Left renal cortex interstitium (tissue), 4 donors: ENCODE results near the gene CIITA. TPM values are rescaled to one million over a fixed set of nuclear protein-coding genes. Genes with fewer than 3 reads are reported as not detected.
"Not testable (repeated sequence)": the region's sequence is repeated elsewhere in the genome, so short reads cannot be mapped to it uniquely, and the experiment has no call there.

Experiments
- DNase-seq, 4 donors: peaks; one replicate each; pipeline ENCODE4 v3.0.0-alpha.2; 2013; ENCODE audit warnings: low read depth in 4 of 4, low spot score in 2 of 4, missing footprints in 1 of 4
- polyA plus RNA-seq, 4 donors: library from polyadenylated mRNA; unstranded; fragments of 120-200 nt; gene quantifications; one replicate each; pipeline ENCODE4 v1.2.1, GENCODE V29; 2013; ENCODE audit not compliant: insufficient read length in 4 of 4

CIITA gene, protein sequence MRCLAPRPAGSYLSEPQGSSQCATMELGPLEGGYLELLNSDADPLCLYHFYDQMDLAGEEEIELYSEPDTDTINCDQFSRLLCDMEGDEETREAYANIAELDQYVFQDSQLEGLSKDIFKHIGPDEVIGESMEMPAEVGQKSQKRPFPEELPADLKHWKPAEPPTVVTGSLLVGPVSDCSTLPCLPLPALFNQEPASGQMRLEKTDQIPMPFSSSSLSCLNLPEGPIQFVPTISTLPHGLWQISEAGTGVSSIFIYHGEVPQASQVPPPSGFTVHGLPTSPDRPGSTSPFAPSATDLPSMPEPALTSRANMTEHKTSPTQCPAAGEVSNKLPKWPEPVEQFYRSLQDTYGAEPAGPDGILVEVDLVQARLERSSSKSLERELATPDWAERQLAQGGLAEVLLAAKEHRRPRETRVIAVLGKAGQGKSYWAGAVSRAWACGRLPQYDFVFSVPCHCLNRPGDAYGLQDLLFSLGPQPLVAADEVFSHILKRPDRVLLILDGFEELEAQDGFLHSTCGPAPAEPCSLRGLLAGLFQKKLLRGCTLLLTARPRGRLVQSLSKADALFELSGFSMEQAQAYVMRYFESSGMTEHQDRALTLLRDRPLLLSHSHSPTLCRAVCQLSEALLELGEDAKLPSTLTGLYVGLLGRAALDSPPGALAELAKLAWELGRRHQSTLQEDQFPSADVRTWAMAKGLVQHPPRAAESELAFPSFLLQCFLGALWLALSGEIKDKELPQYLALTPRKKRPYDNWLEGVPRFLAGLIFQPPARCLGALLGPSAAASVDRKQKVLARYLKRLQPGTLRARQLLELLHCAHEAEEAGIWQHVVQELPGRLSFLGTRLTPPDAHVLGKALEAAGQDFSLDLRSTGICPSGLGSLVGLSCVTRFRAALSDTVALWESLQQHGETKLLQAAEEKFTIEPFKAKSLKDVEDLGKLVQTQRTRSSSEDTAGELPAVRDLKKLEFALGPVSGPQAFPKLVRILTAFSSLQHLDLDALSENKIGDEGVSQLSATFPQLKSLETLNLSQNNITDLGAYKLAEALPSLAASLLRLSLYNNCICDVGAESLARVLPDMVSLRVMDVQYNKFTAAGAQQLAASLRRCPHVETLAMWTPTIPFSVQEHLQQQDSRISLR
- polyA plus RNA-seq: 1 to 10 TPM; 4.9 to 8.0 (median 6.4) TPM

DNA sequence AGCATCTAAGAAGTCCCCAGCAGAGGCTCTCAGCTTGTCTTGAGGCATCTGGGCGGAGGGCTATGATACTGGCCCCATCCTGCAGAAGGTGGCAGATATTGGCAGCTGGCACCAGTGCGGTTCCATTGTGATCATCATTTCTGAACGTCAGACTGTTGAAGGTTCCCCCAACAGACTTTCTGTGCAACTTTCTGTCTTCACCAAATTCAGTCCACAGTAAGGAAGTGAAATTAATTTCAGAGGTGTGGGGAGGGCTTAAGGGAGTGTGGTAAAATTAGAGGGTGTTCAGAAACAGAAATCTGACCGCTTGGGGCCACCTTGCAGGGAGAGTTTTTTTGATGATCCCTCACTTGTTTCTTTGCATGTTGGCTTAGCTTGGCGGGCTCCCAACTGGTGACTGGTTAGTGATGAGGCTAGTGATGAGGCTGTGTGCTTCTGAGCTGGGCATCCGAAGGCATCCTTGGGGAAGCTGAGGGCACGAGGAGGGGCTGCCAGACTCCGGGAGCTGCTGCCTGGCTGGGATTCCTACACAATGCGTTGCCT lies at the start of gene CIITA:
CIITA (plus strand) TSS at position 404 of the 543 bp plus-strand sequence; CDS start at position 533, 129 bp downstream.
- no peak for DNase-seq

DNA sequence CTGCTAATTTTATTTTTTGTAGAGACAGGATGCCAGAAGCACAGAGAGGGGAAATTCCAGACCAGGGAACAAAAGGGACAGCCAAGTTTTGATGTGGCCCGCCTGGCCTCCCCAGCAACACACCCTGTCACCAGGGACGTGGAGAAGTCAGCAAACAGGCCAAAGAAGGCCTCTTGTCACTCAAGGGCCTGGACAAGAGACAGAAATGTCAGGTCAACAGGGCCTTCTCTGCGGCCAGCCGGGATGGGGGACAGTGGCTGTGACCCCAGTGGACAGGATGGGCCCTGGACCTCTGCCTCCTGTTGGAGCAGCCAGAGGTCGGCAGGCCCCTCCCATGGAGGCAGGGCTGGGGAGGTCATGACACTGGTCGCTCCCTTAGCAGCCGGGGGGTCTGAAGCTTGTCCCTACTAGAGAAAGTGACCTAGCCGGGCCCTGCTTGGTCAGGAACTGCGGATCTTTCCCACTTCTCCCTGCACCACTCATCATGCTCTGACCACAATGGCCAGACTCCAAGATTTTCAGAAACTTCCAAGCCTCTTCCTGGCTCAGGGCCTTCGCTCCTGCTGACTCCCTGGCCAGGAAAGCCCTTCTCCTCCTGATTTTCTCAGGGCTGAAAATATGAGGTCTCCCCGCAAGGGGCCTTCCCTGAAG lies 49.2 kb upstream of the CIITA start:
- DNase-seq: peak in 1 of 4 donors; percentile 21

DNA sequence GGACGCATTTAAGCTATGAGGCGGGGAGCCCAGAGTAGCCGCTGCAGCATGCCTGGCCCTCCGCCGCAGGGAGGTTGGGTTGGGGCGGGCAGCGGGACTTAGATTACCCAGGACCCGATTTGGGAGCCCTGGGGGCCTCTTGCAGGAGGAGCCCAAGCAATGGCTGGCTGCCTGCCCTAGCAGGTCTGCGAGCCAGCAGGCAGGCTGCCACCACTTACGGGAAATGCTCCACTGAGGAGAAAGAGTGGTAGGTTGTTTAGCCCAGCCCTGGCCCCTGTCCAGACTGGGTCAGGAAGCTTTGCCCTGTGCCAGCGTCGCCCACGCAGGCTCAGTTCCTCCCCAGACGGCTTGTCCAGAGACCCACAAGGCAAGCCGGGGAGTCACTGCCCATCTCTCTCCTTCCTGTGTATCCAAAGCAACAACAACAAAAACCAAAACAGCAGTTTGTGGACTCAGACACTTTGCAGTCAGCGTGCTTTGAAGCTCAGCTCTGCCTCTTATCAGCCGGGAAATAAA lies 48.1 kb upstream of the CIITA start:
- DNase-seq: peak in 1 of 4 donors; percentile 21

DNA sequence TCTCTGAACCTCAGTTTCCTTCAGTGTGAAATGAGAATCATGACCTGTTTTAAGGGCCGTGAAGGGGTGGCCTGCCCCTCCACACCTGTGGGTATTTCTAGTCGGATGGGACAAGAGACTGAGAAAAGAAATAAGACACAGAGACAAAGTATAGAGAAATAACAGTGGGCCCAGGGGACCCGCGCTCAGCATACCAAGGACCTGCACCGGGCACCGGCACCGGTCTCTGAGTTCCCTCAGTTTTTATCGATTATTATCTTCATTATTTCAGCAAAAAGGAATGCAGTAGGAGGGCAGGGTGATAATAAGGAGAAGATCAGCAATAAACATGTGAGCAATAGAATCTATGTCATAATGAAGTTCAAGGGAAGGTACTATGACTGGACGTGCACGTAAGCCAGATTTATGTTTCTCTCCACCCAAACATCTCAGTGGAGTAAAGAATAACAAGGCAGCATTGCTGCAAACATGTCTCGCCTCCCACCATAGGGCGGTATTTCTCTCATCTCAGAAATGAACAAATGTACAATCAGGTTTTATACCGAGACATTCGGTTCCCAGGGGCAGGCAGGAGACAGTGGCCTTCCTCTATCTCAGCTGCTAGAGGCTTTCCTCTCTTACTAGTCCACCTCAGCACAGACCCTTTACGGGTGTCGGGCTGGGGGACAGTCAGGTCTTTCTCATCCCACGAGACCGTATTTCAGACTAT lies 47.5 kb upstream of the CIITA start:
- not testable (repeated sequence) for DNase-seq

DNA sequence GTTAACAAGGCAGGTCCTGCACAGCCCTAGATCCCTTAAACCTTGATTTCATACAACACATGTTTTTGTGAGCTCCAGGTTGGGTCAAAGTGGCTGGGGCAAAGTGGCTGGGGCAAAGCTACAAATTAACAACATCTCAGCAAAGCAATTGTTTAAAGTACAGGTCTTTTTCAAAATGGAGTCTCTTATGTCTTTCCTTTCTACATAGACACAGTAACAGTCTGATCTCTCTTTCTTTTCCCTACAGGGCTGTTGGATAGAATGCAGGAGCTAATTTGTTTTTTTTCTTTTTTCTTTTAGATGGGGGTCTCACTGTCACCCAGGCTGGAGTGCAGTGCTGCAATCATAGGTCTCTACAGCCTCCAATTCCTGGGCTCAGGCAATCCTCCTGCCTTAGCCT lies 46.8 kb upstream of the CIITA start:
- not testable (repeated sequence) for DNase-seq

DNA sequence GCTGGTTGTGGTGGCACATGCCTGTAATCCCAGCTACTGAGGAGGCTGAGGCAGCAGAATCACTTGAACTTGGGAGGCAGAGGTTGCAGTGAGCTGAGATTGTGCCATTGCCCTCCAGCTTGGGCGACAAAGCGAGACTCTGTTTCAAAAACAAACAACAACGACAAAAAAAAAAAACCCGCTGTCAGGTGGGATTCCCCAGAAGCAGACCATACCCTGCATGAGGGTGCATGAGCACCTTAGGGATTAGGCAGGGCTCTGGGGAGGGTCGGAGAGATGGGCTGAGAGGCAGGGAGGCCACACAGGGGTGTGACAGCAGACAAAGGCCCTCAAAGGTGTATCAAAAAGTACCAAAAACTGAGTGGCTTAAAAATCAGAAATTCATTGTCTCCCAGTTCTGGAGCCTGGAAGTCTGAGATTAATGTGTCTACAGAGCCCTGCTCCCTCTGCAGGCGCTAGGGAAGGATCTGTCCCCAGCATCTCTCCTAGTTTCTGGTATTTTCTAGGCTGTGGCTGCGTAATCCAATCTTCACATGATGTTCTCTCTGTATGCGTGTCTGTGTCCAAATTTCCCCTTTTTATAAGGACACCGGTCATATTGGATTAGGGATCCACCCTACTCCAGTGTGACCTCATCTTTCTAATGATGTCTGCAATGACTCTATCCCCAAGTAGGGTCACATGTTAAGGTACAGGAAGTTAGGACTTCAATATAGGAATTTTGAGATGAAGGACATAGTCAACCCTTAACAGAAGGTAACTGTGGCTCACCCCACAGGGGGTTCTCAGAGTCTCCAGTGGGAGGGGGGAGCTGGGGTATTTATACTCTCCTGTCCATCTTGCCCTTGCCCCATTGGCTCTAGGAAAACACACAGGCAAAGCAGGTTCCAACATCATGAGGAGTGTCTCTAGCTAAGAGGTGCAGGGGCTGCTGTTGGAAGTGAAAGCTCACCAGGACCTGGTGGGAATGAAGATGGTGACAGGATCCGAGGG lies 44.8 kb upstream of the CIITA start:
- no peak for DNase-seq

DNA sequence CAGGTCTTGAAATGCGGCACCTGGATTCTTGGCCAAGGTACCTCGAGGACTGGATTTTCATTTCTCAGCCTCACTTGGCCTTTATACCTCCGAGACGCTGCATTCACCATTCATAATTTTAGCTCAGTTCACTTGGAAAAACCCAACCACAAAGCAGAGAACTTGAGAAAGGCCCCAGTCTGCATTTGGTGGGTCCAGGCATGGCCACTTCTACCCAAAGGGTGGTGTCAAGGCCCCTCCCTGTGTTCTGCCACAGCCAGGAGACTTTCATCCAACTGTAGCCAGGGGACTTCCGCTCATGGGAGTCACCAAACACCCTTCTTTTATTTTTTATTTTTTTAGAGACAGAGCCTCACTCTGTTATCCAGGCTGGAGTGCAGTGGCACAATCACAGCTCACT lies 43.7 kb upstream of the CIITA start:
- no peak for DNase-seq

DNA sequence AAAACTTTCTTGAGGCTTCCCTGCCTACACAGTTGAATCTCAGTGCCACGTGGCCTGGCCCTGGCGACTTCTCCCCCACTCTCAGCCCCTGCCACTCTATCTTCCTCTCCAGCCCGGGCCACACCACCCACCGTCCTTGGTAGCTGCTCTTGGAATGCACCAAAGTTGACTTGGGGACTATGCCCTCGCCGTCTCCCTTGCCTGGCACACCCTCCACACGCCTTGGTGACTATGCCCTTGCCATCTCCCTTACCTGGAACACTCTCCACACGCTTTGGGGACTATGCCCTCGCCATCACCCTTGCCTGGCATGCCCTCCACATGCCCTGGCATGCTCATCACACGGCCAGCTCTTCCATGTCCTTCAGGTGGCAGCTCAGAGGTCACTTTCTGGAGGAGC lies 42.9 kb upstream of the CIITA start:
- DNase-seq: no peak

DNA sequence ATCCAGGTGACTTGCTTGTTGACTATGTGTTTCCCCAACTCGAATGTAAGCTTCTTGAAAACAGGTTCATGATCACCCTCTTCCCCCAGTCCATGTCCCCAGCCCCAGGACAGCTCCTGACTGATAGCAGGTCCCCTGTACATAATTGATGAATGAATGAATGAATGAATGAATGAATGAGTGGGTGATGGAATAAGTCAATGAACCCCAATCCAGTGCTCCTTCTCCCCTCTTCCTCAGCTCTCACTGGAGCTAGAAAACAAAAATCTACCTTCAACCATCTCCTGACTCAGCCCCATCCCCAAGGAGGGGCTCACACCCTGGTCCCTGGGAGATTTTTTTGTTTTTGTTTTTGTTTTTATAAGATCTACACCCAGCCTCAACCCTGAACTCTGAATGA lies 42.2 kb upstream of the CIITA start:
- DNase-seq: no peak

DNA sequence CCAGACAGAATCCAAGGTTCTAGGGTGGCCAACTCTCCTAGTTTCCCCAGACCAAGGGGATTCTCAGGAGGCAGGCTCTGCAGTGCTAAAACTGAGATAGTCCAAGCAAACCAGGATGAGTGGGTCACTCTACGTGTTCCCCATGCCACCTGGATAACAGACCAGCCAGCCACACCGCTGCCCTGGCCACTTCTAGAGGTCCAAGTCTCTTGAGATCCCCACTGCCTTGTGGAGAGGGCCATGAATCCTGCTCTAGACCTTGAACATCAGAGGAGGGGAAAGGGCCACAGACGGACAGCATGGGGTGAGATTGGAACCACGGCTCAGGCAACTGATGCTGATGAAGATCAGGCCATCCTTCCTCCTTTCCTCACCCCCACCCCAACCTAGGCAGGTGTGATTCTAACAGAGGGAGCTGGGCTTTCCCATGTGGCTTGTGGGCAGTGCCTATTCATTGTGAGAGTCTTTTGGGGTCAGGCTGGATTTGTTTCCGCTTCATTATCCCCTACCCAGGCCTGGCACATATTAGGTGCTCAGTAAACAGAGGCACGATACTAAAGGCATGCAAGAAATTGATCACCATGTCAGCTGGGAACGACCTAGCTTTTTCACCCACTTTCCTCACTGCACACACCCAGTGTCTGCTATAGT lies 41.6 kb upstream of the CIITA start:
- no peak for DNase-seq

DNA sequence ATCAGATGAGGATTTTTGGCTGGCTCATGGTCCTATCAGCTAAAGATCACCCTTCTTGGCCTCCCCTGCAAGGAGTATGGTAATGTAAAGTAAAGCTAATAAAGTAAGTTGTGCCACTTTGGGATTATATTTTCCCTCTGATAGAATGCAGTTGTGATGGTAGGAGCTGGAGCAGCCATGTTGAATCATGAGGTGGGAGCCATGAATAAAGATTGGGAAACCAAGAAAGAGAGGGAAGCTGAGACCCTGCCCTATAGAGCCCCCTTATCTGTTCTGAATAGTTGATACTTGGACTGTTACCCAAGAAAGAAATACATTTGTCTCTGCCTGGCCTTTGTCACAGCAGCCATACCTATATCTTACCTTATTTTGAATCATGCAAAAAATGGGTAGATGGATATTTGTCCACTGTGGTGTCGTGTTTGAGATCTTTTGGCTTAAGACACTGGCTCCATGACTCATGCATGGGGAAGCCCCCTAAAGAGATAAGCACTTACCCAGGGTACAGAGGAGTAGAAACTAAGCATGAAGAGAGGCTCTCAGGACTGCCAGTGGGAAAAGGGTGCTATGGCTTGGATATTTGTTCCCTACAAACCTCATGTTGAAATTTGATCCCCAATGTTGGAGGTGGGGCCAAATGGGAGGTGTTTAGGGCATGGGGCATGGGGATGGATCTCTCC lies 40.7 kb upstream of the CIITA start:
- no peak for DNase-seq

DNA sequence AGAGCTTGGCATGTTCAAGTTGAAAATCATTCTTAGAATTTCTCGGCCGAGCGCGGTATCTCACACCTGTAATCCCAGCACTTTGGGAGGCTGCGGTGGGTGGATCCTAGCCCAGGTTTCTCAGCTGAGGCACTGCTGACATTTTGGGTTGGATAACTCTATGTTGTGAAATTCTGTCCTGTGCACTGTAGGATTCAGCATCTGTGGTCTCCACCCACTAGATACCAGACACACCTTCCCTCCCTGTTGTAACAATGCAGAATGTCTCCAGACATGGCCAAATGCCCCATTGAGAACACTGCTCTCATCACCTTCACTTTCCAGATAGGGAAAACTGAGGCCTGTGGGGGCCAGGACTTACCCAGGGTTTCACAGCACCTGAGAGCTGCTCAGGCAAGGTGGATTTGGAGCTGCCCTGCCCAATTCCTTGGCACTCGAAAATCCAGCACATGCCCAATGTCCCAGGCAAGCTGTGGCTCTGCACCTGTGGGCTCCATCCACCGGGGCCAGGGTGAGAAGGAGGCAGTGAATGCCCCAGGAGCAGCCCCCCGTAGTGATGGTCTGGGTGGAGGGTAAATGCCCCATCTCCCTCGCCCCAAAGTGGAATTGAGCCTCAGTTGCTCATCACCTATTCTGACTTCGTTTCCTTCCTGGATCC lies 38.3 kb upstream of the CIITA start:
- DNase-seq: no peak

DNA sequence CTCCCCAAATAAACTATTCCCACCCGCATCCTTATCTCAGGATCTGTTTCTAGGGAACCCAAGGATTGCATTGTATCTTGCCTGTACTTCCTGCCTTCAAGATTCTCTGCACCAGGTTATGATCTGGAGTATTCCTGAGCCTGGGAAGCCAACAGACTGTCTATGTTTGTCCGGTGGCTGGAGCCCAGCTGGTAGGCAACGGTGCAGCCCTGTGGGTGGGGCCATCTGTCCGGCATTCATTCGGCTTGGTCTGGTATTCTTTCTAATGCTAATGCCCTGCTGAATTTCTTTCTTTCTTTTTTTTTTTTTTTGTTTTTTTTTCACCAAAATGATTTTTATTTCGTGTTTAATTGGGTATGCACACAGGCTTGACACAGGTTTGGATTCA lies 37.7 kb upstream of the CIITA start:
- DNase-seq: no peak

DNA sequence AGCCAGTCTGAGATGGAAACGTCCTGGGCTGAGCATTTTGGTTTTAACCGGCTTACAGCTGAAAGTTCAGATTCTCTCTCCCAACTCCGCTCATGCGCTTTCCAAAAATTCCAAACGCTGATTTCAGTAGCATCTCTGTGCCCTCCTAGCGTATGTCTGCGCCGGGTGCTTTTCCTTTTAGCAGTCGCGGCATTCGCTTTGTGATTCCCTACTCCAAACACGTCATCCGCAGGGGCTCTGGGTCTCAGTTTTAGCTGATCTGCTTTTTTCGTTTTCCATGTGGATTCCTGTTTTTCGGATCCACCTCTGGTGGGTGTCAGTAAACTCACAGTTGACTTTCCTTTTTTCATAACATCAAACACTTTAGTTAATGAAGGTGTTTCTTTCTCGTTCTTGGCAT lies 36.3 kb upstream of the CIITA start:
- no peak for DNase-seq

DNA sequence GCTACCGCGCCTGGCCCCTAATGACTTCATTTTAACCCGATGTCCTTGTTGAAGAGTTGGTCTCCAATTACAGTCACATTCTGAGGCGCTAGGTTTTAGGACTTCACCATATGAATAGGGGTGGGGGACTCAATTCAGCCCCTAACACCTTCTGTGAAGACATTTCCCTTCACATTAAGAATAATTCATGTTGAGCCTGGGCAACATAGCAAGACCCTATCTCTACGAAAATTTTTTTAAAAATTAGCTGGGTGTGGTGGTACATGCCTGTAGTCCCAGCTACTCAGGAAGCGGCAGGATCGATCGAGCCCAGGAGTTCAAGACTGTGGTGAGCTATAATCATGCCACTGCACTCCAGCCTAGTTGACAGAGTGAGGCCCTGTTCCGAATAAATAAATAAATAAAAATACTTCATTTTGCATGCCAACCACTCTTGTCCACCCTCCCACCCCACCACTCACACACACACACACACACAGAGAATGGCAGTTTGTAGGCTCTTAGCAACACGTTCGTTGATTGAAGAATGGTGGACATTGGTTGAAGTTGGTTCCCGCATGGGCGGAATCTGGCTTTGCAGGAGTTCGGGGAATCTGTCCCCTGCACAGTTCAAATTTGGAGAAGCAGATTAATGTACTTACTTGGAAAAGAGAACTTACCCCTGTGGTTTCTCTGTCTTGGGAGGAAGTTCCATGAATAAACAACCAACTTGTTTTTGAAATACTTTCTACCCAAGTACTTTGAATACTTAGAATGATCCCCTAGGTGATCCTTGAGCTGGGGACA lies 30.6 kb upstream of the CIITA start:
- DNase-seq: no peak

DNA sequence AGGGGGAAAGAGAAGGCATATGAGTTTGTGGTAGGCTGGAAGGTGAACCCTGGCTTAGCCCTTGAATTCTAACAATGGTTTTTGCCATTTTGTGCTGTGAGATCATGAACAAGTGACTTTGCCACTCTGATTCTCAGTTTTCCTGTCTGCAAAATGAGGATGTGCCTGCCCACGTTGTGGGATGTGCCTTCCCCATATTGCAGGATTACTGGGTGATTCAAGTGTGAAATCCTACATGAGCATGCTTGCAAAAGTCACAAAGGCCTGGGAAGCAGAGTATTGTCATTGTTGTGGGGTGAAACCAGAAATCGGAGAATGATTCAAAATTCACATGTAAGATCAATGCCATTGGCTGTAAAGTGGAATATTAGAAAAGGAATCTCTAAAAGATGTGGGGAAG lies 29.8 kb upstream of the CIITA start:
- DNase-seq: no peak
